Amniotic stem cell (primary cell): ENCODE measurements around the gene FAF2.
"Not testable (repeated sequence)": the region's sequence is repeated elsewhere in the genome, so short reads cannot be mapped to it uniquely, and the experiment has no call there.

Experiments used
- DNase-seq: peaks from one replicate; lab custom pipeline; 2025; lab: John Stamatoyannopoulos, UW

FAF2 gene

DNA sequence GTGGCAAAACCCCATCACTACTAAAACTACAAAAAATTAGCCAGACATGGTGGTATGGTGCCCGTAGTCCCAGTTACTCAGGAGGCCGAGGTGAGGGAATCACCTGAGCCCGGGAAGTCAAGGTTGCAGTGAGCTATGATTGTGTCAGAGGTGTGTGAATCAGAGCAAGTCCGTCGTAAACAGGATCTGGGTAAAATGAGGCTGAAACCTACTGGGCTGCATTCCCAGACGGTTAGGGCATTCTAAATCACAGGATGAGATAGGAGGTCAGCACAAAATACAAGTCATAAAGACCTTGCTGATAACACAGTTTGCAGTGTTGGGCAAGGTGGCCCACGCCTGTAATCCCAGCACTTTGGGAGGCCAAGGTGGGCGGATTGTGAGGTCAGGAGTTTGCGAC lies 29.9 kb upstream of the FAF2 start:
- DNase-seq = no peak

DNA sequence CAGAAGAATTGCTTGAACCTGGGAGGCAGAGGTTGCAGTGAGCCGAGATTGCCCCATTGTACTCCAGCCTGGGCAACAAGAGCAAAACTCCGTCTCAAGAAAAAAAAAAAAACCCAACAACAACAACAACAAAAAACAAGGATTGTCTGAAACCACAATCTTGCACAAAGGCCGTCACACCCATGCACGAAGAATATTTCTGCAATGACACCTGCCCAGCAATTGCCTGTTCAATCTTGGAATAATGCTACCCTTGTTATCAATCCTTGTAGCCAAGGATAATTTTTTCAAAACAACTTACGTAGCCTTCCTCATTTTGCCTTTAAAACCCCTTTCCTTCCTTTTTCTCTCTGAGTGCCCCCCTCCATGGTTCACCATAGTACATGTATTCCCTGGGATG lies 28.1 kb upstream of the FAF2 start:
- no peak for DNase-seq

GRCh38 chr5:176420972-176421544 lies 27.1 kb upstream of the FAF2 start:
- DNase-seq = no peak

DNA sequence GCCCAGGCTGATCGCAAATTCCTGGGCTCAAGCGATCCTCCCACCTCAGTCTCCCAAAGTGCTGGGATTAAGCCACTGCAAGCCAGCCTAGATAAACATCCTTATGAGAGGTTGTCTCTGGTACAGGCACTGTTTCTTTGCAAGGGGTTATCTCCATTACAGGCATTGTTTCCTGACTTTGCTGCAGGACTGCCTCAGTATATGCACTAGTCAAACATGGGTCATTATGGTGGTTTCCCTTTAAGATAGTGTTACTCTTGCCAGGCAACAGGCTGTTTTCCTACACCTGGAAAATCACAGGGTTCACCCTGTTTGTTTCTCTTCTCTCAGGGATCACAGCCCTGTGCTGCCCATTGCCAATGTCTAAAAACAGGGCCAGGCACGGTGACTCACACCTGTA lies 24.0 kb upstream of the FAF2 start:
- DNase-seq = no peak

DNA sequence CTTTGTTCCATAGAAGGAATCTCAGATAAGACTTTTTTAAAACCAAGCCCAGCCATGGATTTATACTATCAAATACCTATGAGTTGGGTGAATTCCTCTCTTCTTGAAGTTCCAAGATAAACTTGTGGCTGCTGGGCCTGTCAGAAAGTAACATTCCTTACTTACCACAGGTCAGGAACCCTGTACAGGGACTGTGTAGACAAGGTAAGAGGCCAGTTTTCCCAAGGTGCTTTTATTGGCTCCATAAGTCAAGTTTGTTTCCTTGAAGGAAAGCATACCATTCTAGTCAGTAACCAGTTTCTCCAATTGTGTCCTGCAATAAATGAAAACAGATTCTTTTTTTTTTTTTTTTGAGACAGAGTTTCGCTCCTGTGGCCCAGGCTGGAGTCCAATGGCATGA lies 23.0 kb upstream of the FAF2 start:
- DNase-seq = no peak

DNA sequence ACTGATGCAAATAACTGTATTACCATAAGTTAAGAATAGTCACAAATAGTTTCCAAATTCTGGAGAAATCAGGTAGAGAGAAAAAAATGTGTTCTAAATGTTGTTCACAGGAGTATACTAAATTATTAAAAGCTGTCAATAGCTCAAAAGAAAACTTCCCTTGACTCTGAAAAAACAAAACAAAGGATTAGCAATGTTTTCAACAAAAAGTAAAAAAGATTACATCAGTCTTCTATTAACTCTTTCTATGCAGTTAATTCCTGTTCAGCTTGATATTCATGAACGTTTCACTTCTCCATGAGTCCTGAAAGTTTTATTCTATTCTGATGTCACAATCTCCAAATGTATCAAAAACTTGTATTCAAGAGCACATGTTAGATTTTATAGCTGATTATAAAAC lies 22.4 kb upstream of the FAF2 start:
- no peak for DNase-seq

DNA sequence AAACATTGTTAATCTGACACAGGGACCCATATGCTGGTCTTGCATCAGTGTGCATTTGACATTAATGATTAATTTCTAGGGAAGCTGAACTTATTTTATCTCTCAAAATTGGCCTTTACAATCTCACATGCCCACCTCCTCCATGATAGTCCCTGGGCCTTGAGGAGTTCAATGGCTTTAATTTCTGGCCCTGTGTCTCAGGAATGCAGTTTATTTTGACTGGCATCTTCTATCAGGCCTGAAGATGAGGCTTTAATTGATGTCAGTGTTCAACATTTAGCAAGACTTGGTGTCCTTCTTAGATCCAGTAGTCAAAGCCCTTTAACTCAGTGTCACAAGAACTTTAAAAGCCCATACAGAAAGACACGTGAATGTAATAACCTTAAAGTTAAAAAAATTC lies 21.3 kb upstream of the FAF2 start:
- DNase-seq = no peak

GRCh38 chr5:176427971-176428370 lies 20.2 kb upstream of the FAF2 start:
- no peak for DNase-seq

- no peak for DNase-seq
Observed at GRCh38 chr5:176429972-176430371, 18.2 kb upstream of the FAF2 start.

- no peak for DNase-seq
Observed at GRCh38 chr5:176432707-176433106, 15.5 kb upstream of the FAF2 start.

- DNase-seq = no peak
Observed at GRCh38 chr5:176436656-176437055, 11.5 kb upstream of the FAF2 start.

DNA sequence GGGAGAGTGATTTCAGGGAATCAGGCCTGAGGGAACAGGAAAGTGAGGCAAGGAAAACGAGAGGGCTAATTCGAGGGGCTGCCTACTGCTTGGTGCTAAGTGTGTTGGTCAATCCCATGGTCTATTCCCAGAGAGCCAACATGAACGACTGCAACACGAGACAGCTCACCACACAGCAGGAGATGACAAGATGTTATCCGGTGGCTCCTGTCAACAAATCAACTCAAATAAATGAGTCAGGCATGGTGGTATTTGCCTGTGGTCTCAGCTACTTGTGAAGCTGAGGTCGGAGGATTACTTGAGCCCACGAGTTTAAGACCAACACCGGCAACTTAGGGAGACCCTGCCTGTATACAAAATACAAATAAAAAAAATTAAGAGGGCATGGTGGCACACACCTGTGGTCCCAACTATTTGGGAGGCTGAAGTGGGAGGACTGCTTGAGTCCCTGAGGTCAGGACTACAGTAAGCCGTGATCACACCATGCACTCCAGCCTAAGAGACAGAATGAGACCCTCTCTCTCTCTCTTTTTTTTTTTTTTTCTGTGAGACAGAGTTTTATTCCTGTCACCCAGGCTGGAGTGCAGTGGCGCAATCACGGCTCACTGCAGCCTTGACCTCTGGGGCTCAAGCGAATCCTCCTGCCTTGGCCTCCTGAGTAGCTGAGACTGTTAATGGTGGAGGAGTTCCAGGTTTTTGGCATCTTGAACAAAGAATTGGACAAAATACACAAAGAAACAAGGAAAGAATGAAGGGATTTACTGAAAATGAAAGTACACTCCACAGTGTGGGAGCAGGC lies 9.0 kb upstream of the FAF2 start:
- DNase-seq = no peak

GRCh38 chr5:176440927-176441706 lies 7.1 kb upstream of the FAF2 start:
- no peak for DNase-seq

GRCh38 chr5:176441921-176442323 lies 6.3 kb upstream of the FAF2 start:
- no peak for DNase-seq

DNA sequence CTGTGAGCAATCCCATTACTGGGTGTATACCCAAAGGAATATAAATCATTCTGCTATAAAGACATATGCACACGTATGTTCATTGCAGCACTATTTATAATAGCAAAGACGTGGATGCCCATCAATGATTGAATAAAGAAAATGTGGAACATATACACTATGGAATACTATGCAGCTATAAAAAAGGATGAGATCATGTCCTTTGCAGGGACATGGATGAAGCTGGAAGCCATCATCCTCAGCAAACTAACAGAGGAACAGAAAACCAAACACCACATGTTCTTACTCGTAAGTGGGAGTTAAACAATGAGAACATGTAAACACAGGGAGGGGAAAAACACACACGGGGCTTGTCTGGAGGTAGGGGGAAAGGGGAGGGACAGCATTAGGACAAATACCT lies 5.3 kb upstream of the FAF2 start:
- DNase-seq = not testable (repeated sequence)

- no peak for DNase-seq
Observed at GRCh38 chr5:176444742-176445141, 3.4 kb upstream of the FAF2 start.

DNA sequence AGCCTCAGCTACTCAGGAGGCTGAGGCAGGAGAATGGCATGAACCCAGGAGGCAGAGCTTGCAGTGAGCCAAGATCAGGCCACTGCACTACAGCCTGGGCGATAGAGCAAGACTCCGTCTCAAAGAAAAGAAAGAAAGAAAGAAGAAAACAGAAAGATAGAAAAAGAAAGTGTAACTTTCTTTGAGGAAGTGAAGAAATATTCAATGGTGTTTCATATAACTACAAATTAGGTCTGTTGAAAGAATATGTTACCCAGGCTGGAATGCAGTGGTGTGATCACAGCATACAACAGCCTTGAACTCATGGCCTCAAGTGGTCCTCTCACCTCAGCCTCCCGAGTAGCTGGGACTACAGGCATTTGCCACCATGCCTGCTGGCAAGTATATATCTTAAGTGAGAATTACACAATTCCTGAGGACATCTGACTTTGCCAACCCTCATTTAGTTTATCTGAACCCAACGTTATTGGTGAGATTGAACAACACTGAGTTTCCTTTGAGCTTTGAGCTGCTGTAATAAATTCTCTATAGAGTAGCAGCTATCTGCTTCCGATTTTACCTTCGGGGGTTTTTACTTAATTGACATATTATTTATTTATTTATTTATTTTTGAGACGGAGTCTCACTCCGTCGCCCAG lies 2.0 kb upstream of the FAF2 start:
- DNase-seq = no peak

DNA sequence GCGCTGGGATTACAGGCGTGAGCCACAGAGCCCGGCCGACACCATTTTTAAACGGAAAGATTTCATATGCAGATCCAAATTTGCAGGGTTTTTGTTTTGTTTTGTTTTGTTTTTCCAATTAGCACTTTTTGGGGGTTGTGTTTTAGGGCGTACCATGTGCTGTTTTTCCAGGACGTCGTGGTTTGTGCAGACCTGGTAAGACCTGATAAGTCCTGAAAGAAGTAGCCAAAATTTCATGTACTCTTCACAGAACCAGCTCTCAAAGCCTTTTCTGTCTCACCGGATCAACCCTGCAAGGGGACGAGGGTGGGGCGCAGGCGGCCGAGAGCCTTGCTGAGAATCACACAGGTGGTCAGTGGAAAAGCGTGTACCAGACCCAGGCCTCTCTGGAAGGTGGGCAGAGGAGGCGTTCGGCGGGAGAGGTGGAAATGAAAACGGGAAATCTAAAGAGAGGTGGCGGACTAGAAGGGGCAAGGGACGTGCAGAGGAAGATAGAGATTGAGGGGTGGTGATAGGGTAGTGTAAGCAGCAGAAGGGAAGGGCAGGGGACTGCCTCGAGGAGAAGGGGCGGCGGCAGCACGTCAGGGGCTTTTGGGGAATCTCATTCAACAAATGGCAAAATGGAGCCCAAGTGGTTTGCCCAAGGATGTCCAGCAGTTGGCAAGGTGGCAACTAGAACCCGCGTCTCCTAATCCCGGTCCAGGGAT lies 1.1 kb upstream of the FAF2 start:
- no peak for DNase-seq

GRCh38 chr5:176447591-176447977 lies 601 bp upstream of the FAF2 start:
- DNase-seq = no peak

DNA sequence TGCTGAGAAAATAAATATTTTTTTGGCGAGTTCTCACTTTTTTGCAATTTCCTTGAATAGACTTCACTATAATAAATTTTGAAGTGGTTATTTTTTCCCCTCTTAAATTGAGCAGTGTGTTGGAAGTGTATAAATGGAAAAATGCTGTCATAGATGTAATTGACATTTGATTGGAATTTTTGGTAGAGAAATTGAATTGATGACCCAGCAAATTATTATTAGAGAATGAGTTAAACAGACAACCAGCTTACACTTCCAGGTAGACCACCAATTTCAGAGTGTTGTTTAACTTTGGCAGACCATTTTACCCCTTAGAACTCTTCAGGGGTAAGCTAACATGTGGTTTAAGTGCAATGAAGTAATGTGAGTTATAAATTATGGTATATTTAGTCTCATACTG lies 1.9 kb downstream of the FAF2 start:
- DNase-seq = no peak

- no peak for DNase-seq
Observed at GRCh38 chr5:176454724-176455394, 6.7 kb downstream of the FAF2 start.
